HG02870 (cell line): ENCODE data around the gene EVPL.
"Not testable (repeated sequence)": the region's sequence is repeated elsewhere in the genome, so short reads cannot be mapped to it uniquely, and the experiment has no call there.

Source experiments
- ATAC-seq: cut with Tn5 transposase; IDR thresholded peaks from one replicate; pipeline ENCODE4 v1.9.1; 2021; ENCODE audit warnings: mild to moderate bottlenecking, moderate library complexity; ENCODE audit not compliant: unreplicated experiment

Gene EVPL

DNA sequence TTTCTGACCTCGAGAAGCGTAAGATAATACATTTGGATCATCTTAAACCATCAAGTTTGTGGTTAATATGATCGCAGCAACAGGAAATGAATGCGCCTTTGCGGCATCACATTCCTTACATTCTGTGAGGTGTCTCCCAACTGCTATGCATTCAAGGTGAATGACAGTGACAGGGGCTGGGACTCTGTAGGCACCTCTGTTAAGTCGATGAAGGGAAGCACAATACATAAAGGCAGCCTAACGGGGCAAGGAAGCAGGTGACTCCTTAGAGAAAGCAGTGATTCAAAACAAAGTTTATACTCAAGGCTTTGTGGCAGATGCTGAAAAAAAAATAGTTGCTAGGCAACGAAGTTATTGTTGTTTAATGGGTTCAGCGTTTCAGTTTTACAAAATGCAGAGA, 21.6 kb upstream of the EVPL start:
- ATAC-seq: no peak

DNA sequence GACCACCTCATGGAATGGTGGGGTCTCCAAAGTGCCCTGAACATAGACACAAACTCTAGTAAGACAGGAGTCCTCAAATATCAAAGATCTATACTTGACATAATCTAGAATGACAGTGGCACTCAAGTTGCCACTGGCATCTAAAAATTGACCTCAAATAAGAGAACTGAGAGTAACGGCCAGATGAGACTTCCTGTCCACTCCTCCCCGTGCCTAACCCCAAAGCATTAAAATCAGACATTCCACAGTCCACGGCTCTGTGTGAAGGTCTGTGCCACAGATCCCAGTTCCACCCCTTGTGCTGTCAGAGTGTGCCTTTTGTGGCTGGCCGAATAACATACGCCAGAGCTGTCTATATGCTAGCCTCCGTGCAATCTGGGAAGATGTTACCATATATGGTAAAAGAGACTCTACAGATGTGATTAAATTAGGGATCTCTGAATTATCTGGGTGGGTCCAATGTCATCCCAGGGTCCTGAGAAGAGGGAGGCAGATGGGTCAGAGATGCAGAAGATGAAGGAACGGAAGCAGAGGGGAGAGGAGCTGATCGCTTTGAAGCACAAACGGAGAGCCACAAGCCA, 21.0 kb upstream of the EVPL start:
- no peak for ATAC-seq

DNA sequence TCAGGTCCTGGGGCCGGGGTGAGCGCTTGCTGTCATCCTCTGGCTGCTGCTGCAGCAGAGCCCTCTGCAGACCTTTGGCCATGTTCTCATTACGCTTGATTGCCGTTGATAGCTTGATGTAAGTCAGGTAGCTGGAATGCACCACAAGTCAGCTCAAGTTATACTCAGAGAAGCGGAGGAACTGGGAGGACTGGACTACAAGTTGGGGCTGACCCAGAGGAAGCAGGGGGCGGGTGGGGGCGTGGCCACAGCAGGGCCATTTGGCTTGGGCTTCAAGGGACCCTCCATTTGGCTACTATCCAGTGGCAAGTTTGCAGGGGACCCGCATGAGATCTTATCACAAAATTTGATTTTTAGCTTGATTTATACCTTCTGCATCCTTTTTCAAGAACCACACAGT, 19.0 kb upstream of the EVPL start:
- no peak for ATAC-seq

DNA sequence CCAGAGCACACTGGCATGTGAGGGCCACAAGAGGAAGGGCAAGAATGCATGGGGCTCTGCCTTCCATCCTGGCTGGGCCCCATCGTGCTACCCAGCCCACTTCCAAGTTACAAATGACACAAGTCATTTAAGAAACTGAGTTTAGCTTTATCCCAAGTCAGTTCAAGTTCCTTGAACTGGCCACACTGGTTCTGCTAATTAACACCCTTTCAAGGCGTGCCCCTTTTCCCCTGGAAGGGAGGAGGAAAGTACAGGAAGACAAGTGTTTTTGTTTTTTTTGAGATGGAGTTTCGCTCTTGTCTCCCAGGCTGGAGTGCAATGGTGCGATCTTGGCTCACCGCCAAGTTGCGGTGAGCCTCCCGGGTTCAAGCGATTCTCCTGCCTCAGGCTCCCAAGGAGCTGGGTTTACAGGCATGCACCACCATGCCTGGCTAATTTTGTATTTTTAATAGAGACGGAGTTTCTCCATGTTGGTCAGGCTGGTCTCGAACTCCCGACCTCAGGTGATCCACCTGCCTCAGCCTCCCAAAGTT, 17.4 kb upstream of the EVPL start:
- ATAC-seq: not testable (repeated sequence)

DNA sequence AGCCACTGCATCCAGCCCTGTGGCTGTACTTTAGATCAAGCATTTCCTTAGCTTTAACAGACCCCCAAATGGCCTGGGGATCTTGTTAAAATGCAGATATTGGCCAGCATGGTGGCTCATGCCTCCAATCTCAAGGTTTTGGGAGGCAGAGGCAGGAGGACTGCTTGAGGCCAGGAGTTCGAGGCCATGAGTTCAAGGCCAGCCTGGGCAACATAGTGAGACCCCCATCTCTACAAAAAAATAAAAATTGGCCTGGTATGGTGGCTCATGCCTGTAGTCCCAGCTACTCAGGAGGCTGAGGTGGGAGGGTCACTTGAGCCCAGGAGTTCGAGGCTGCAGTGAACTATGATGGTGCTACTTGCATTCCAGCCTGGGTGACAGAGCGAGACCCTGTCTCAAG, 15.8 kb upstream of the EVPL start:
- not testable (repeated sequence) for ATAC-seq

DNA sequence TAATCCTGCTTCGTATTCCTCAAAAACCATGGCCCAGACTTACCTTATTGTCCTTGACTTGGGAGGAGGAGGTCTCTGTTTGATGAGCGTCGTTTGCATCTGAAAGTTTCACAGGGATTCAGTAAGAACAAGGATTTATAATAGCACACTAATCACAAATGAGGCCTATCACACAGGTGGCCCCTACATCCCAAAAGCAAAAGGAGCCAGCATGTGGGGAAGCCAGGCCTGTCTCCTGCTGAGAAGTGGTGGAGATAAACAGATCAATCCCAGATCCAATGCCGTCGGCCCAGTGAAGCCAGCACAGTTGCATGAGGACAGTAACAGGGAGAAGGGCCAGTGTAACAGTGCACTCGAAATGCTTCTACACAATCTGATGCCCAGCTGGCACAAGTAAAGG, 13.3 kb upstream of the EVPL start:
- no peak for ATAC-seq

DNA sequence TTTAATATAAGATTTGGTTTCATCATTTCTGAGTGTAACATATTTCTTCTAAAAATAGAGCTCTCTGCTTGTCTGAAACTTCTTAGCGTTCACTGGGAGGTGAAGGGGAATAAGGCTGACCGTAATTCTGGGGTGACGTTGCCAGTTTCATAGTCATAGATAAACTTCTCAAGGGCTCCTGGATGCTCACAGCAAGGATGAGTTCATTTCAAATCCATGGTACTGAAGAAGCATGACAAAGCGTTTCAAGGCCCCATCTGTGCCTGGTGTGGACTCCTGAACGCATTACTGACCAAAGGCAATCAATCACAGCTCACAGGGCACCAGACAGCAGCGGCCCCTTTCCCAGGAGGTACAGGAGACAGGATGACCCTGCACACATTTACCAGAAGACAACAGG, 12.0 kb upstream of the EVPL start:
- no peak for ATAC-seq

DNA sequence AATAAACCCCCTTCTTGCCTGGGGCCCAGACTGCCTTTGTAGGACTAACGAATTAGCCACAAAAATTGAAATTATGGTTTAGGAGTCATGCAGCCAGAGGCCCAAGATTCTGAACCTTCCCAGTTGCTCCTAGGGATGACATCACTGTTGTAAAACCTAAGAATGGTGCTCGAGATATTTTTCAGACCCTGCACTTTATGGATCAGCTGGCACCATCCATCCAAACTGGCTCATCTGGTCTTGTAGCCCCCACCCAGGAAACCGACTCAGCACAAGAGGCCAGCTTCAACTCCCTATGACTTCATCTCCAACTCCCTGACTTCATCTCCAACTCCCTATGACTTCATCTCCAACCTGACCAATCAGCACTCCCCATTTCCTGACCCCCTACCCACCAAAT, 10.9 kb upstream of the EVPL start:
- no peak for ATAC-seq

DNA sequence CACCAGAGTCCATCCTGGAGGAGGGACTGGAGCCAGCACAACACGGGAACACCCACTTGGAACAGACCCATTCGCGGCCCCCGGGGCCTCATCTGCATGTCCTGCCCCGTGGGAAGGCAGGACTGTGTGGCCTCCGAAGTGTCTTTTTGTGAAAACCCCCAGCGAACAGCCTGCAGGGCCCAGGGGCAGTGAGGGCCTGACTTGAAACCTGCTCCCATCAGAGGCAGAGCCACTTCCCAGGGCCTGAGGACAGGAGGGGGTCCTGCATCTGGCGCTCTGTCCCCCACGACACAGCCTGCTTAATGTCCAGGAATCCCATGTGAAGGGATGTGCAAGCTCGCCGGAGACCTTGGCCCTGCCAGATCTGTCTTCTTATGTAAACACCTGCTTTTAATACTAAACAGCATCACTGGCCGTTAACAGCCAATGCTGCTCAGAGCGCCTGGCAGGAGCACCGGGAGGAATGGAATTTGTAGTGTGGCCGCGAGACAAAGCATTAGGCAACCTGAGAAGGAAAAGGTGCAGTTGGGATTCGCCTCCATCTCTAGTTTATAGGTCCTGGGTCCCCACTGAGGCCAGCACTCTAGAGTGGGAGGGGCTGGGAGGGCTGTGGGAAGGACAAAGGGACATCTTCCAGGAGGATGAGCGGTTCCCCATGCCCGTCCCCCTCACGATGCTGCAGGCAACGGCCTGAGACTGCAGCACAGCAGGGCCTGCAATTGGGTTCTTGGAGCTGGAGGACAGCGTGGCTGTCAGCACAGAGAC, 9.6 kb upstream of the EVPL start:
- no peak for ATAC-seq

DNA sequence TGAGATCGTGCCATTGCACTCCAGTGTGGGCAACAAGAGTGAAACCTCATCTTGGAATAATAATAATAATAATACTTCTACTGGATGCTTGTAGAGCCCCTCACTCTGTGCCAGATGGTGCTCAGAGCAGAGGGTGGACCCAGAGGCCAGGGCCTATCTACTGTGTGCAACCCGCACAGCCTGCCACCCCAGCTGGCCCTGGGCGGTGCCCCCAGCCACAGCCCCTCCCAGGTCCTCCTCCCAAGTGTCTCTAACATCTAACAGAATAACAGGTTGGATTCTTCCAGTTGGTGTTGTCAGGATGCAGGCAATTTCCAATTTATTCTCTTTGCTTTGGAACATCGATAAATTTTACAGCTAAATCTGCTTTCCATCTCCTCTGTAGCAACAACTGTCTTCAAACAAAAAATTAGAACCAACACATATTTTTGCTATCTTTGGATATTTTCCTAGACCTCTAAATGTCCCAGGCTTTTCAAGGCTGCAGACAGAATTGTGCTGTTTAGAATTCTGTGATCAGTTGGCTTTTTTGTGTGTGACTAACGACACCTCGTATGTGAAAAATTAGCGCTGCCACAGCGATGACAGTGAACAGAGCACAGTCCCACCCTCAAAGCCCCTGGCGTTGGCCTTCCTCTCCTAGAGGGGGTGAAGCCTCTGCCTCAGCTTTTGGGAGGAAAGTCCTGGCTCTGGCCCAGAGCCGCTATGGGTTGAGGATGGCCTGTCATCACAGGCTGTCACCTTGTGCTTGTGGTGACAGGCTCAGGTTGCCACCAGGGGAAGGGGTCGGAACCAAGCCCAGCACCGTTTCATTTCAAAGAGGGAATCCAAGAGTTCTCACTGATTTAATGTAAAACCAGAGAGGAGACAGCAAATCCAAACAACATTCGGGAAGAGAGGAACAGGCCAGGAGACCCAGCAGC, 7.6 kb upstream of the EVPL start:
- ATAC-seq: no peak

DNA sequence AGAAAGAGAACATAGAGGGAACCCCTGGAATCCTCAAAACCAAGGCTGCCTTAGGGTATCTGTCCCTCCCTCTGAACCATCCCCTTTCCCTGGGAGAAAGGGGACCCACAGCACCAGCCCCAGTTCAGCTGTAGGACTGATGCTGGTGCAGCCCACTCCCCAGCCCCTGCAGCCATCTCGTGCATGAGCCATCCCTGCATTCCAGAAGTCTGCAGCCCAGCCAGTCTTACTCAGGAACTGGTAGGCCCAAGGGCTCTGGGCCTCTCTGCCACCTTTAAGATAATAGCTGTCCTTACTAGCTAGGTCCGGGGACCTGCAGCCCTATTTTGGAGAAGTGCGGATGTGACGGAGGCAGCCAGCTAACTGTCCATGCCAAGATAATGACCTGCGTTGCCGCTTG, 6.0 kb upstream of the EVPL start:
- no peak for ATAC-seq

DNA sequence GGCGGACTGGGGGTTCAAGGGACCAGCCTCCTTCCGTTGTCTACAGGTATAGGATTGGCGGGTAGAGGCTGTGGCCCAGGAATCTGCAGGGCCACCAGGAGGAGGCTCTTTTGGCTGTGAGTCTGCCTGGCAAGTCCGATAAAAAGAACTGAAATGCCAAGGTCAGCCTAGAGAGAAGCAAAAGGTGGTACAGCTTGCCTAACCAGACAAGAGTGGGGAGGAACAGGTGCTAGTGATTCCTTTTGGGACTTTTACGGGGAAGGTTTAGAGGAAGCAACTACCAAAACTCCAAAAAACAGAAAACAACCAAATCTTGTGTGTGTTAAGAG, 5.6 kb upstream of the EVPL start:
- no peak for ATAC-seq

DNA sequence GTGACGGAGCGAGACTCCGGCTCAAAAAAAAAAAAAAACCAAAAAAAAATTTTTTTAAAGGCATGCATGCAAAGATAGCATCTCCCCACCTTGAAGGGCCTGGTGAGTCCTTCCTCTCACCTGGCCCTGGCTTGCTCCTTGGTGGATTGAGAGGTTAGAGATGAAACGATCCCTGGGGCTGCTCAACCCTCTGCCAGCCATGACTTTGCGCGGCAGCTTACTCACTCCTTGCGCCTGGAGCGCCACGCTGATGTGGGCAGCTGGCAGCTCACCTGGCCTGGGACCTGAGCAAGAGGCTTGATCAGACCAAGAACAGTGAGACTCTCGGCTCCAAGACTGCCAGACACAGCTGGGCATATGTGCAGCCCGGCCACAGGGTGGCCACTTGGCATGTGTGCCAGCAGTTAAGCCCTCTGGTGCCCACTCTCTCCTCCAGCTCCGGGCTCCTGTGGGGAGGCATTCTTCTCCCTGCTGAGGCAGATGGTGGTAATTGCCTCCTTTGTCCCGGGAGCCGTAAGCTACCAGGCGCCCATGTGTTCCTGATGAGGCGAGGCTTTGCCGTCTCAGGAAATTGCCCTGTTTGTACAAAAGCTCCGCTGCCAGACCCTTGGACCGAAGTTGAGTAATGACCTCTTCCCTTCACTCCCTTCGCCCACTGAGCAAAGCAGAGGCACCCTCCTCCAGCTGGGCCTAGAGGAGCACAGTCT, 5.1 kb upstream of the EVPL start:
- no peak for ATAC-seq

DNA sequence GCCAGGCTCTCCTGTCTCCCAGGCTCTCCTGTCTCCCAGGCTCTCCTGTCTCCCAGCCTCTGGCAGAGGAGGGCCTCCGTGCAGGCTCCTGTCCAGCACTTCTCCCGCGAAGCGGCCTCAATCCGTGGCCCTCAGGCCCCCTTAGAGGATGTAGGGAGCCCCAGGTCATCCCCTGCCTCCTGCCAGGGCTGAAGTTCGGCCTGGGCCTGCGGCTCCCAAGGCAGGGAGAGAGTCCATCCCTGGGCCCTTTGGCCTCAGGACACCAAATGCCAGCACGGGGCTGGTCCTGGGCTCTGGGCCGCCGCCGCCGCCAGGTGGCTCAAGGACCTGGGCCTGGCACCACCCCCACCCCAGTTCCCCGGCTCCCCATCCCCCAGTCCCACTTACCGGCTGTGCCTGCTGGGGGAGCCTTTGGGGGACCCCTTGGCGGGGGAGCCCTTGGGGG, 370 bp downstream of the EVPL start:
- no peak for ATAC-seq

DNA sequence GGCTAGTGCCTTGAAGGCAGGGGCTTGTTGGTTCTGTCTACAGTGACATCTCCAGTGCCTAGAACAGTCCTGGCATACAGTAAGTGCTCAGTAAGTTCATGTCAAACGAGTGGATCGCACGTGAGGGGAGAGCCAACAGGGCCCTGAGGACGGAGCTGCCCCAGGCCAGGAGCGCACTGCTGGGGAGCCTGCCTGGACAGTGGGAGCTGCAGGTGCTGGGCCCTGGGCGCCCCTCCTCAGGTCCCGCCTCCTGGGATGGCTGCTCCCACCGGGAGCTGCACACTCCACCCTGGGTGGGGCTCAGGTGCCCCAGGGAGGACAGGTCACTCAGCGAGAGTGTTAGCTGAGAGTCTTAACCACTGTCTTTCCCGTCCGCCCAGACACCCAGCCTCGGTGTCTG, 1.8 kb downstream of the EVPL start:
- ATAC-seq: no peak

DNA sequence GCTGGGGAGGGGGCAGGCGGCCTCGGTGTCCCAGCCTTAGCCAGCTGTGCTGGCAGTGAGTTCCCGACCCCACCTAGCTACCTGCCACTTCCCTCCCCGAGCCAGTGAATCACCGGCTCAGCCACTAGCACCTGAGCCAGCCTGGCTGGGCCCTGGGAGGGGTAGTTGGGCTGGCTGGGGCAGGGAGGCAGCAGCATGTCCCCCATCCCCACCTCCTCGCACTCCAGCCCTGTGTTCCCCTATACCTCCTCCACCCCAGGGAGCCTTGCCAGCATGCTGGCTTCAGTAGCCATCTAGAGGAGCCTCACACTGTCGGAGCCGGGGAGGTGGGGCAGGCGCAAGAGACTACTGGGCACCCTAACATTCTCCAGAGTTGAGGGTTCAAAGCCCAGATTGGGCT, 2.8 kb downstream of the EVPL start:
- ATAC-seq: no peak

DNA sequence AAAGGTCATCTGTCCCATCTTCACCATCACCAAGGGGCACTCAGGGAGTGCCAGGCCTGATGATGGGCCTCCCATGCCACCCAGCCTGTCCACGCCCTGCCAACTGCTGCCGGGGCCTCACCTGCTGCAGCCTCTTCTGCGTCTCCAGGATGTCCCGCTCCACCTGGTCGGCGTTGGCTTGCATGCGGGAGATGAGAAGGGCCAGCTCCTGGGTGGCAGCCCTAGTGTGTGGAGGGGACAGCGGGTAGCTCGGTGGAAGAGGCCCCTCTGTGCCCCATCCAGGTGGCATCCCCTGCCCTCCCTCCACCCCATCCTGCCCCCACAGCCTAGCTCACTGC, 3.2 kb downstream of the EVPL start:
- no peak for ATAC-seq

DNA sequence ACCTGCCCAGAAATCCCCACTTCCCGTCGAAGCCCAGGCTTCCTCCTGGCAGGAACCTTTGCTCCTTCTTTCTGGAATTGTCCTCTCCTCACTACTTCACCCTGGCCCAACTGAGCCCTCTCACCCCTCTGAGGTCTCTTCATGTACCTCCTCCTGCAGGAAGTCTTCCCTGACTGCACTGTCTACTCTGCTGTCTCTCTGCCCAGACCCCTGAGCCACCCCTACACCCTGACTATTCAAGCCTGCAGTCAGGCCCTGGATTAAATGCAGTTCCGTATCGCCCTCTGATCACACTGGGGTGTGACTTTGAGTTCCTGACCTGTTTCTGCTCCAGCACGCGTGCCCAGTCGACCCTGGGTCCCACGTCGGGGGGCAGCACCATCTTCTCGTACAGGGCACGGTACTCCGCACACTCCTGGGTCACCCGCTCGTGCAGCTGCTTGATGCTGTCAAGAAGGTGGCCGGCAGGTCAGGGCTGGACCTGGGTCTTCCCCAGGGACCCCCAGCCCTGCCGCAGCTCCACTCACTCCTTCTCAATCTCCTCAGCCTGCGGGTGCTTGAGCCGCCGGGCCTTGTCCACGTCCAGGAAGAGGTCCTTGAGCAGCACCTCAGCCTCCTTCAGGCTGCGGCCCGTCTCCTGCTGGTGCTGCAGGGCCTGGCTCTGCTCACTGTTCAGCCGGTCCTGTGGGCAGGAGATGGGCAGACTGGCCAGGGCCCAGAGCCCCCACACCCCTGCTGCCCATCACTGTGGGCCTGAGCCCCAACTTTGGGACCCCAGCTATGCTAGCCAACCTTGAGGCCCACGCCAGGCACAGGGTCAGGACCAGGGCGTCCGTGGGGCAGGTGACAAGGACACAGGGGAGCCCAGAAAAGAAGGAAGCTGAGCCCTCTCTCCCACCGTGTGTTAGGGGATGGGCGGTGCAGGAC, 3.9 kb downstream of the EVPL start:
- no peak for ATAC-seq

DNA sequence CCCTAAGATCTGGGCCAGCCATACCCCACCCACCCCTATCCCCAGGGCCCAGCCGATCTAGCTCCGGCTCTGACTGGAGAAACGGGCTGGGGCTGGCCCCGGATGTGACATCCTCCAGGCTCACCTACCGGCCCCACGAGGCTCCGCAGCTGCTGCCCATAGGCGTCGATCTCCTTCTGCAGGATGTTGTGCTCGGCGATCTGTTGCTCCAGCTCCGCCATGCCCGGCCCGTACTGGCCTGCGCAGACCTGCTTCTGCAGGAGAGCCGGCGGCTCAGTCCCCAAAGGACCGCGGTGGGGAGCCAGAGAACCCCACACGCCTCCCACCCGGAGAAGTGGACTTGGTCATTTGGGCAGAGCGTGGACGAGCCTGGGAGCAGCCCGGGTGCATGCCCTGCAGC, 4.8 kb downstream of the EVPL start:
- no peak for ATAC-seq

DNA sequence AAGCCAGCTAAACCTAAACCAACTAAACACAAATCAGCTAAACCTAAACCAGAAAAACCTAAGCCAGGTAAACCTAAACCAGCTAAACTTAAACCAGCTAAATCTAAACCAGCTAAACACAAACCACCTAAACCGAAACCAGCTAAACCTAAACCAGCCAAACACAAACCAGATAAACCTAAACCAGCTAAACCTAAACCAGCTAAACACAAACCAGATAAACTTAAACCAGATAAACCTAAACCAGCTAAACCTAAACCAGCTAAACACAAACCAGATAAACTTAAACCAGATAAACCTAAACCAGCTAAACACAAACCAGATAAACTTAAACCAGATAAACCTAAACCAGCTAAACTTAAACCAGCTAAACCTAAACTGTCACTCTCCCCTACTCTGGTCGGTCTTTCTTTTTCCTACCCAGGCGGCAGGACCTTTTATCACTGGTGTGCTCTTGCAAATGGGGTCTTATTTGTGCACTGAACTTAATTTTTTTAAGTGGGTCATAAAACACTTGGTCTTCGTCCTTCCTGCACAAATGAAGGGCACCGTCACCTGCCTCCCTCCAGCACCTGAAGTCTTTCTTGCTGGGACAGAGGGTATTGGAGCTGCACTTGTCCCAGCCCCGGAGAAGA, 7.2 kb downstream of the EVPL start:
- ATAC-seq: no peak
